GM20431 (cell line): ENCODE data around the gene DIAPH3.

Experiments used
- in situ Hi-C: fragments of 300-500 bp; cut with MseI, MboI; formaldehyde crosslinking; loops from one replicate; pipeline ENCODE4 v1.15.0; 2020; ENCODE audit warnings: low sequenced_read_pairs; ENCODE audit not compliant: unreplicated experiment

DIAPH3 gene

DNA sequence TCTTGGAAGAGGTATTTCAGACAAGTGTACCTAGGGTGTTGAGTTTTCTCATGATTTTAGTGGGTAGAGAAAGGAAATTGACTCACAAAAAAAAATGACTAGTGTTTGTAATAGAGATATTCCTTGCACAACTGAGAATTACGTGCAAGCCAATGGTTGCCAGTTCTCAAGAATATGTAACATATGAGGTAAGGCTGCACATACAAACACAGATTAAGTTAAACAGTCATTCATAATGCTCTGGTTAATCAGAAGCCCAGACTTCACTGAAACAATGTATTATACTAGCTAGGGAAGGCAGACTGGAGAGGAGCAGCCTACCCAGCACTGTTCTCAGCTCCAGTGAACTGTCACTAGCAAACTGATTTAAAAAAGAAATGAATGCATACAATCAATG, 418.3 kb downstream of the DIAPH3 start:
- in situ Hi-C loops: no loop called here

DNA sequence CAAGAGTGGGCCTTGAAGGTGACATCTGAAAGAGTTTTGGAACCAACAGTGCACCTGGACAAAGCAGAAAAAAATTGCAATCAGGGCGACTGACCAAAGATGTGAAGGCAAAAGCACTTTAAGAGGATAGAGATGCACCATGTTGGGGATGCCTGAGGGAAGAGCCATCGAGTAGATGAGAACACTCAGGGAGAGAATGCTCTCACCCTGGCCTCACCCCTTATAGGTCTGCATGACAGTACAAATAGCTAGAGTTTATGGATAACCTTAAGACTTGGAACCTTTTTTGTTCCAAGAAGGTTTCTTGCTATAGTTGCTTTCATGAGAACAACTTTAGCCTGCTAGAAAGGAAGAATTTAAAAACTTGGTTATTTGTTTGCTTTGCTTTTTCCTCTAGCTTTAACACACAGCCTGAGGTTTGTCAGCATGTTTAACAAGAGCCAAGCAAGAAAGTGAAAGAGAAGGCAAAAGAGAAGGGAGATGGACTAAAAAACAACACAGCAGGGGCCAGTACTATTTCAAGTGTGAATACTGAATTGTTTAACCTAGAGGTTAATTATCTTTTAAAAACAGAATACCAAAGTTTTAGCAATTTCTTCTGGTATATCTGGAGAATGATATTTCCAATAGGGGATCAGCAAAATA, 418.9 kb downstream of the DIAPH3 start:
- in situ Hi-C loops: no loop called here

DNA sequence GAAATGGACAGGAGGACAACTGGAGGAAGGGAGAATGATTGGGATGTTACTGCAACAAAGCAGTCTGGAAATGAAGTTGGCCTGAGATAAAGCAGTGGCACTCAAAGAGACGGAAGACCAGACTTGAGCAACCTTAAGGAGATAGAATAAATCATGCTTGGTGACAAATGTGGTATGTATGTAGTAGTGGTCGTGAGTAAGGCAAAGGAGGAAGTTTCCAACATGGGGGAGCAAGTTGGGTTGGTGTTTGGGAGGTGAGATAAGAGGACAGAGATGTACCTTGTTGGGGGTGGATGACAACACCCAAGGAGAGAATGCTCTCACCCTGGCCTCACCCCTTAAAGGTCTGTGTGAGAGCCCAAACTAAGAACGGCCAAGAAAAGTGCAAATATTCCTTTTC, 420.5 kb downstream of the DIAPH3 start:
- in situ Hi-C loops: no loop called here

- in situ Hi-C loops: no loop called here
These were observed 421.3 kb downstream of the DIAPH3 start for GRCh38 chr13:59742467-59742866.

DNA sequence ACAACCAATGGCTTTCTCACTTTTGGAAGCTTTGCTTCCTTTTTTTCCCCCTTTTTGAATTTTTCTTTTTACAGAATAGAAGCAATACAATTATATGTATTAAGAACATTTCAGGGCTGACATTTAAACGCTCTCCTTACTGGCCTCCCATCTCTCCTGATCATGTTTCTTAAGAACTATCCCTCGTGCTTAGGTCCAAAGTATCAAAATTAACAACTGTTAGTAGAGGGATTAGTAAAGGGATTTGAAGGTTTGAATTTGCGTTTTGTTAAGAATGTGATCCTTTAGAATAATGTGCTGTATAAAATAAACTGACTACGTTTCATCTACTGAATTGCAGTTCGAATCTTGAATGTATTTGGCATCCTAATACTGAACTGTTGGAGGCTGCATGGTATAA, 424.8 kb downstream of the DIAPH3 start:
- in situ Hi-C loops: no loop called here

- in situ Hi-C loops: no loop called here
These were observed 429.3 kb downstream of the DIAPH3 start for GRCh38 chr13:59734393-59734792.

DNA sequence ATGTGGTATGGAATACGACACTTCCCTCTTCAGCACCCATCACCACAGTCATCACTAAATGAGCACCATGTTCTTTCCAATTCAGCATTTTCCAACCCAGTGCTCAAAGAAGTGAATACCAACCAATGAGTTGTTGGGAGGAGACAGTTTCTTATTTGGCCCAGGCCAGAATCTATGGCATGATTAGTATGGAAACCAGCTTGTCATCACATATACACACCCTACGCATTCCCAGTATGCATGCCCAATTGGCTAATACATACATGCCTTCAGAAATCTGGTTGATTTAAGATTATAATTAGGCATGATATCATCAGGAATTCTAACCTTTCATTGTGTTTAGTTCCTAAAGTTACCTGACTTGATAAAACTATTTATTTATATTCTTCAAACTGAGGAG, 430.0 kb downstream of the DIAPH3 start:
- in situ Hi-C loops: no loop called here

DNA sequence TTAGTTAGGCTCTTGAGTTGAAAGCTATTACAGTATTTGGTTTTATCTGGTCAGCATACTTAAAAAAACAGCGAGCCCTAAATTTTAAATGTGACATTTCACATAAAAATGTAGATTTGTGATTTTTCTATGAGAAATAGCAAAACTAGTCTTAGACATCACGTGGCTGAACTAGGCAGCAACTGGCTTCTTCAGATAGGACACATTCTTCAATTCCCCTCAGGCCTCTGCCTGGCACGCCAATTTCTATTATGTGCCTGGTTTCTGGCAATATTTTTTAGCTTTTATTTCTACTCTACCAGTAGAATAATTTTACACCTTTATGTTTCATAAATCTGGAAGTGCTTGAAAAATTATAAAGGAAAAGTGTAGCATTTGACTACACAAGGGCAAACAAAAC, 433.7 kb downstream of the DIAPH3 start:
- in situ Hi-C loops: no loop called here

DNA sequence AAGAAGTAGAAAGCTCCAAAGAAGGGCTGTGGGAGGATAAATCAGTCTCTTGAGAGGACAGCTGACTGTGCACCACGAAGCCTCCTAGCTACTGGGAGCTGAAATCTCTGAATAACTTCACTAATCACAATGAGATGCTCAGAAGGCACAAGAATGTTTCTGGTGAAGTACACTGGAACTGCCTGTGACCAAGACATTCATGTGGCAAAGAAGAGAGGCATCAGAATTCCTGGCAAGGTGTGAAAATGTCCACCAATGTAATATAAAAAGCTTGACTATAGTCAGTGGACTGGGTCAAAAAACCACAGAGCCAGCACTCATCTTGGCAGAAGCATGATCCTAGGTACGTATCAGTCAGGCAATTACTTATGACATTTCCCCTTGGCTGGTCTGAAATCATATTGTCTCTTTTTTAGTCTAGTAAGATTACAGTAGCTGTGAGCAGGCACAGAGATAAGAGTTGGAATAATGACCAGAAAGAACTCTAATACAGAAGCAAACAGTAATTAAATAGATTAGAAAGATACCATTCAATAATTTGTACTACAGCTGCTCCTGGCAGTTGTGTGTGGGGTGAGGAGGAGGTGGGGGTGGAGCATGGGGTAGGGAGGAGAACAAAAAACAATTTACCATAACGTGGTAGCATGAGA, 434.7 kb downstream of the DIAPH3 start:
- in situ Hi-C loops: no loop called here

DNA sequence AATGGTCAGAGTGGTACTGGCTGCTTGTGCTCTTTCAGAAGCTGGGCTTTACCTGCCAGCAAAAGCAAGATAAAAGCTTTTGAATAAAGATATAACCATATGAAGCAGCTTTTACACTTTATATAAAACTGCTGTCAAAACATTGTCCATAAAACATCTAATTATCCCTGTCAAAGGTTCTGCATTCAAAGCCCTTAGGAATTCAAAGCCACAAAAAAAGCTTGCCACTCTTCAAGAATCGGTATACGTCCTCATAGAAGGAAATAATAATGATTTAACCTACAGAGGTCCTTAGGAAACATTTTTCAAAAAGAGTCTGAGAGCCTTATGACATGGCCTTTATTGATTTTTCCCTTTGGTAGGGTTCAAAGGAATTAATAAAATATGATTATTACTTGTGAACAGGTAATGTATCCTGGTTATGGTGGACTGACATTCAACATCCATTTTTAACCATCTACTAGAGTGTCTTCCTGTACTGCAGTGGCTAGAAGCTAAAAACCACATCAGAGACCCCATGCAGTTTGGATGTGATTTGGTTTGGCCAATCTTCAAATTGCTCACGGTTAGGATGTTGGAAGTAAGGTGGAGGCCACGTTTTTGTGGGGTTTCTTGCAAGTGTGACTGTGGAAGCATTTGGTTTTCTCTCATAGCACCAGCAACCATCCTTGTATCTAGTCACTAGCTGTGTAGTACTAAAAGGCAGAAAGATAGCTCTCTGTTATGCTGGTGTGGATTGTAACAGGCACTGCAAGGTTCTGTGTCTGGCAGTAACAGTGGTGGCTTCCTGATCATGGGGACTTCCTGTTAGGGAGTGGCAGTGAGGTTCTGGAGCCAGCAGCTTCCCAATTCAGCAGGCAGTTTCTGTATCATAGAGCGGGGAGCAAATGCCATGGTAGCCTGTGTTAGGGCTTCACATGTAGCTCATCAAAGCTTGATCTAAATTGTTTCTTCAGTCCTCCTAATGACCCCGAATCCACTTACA, 441.5 kb downstream of the DIAPH3 start:
- in situ Hi-C loops: no loop called here

DNA sequence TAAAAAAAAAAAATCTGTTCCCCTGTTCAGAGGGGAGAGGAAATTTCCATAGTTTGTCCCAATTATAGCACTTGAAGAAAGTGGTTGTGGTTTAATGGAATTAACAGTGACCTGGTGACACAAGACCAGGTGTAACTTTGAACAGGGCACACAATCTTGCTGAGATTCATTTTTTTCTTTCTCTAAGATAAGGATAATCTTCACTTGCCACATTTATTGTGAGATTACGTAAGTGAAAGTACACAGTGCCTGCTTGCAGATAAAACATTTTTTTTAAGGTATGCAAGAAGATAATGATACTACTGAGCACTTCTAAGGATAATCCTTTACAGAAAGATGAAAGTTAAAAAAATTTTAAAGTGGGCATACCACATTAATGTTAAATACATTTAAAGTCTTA, 448.1 kb downstream of the DIAPH3 start:
- in situ Hi-C loops: no loop called here

- in situ Hi-C loops: no loop called here
These were observed 452.6 kb downstream of the DIAPH3 start for GRCh38 chr13:59710996-59711701.

DNA sequence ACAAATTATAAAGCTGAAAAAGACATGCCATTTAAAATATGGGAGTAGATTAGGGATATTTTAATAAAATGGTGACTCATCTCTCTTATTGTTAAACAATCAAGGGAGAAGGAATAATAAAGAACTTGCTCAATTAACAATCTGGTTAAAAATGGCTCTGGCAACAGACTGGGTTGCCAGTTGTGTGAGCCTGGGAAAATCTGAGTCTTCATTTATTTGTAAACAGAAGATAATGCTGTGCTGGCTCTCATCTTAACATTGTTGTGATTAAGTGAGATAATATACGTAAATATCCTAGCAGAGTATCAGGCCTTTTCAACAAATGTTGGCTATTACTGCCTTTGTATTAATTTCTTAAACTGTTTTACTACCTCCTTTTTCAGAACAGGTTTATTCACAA, 453.3 kb downstream of the DIAPH3 start:
- in situ Hi-C loops: no loop called here

GRCh38 chr13:59706101-59706976, 457.4 kb downstream of the DIAPH3 start:
- in situ Hi-C loops: no loop called here

GRCh38 chr13:59702269-59702668, 461.5 kb downstream of the DIAPH3 start:
- in situ Hi-C loops: no loop called here

GRCh38 chr13:59701261-59701660, 462.5 kb downstream of the DIAPH3 start:
- in situ Hi-C loops: no loop called here

- in situ Hi-C loops: no loop called here
These were observed 463.4 kb downstream of the DIAPH3 start for GRCh38 chr13:59700281-59700680.

GRCh38 chr13:59696271-59696670, 467.5 kb downstream of the DIAPH3 start:
- in situ Hi-C loops: no loop called here

GRCh38 chr13:59691501-59692066, 472.1 kb downstream of the DIAPH3 start:
- in situ Hi-C loops: no loop called here
